ENCODE data around the gene ZNF630.

DNA sequence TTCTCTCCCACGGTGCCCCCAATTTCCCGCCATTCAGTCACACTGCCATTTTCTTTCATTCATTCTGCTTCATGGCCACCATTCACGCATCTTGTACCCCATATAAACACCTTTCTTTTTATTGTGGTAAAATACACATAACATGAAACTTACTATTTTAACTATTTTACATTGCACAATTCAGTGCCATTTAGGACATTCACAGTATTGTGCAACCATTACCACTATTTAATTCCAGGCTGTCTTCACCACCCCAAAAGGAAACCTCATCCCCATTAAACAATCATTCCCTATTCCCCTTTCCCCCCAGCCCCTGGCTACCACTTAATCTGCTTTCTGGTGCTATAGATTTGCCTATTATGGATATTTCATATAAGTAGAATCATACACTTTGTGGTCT, 48.7 kb downstream of the ZNF630 start:
- TF ChIP-seq POLR2AphosphoS5 (IDR thresholded peaks at IDR 0.05), result no peak
- TF ChIP-seq, protein P1, sequence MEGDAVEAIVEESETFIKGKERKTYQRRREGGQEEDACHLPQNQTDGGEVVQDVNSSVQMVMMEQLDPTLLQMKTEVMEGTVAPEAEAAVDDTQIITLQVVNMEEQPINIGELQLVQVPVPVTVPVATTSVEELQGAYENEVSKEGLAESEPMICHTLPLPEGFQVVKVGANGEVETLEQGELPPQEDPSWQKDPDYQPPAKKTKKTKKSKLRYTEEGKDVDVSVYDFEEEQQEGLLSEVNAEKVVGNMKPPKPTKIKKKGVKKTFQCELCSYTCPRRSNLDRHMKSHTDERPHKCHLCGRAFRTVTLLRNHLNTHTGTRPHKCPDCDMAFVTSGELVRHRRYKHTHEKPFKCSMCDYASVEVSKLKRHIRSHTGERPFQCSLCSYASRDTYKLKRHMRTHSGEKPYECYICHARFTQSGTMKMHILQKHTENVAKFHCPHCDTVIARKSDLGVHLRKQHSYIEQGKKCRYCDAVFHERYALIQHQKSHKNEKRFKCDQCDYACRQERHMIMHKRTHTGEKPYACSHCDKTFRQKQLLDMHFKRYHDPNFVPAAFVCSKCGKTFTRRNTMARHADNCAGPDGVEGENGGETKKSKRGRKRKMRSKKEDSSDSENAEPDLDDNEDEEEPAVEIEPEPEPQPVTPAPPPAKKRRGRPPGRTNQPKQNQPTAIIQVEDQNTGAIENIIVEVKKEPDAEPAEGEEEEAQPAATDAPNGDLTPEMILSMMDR (IDR thresholded peaks at IDR 0.05), result no peak

All from breast epithelium (tissue), 3 donors.